ENCODE results near the gene PDGFRB. TPM values are rescaled to one million over a fixed set of nuclear protein-coding genes. Genes with fewer than 3 reads are reported as not detected.

PDGFRB gene
- total and polyA plus RNA-seq, 2 of the 4 experiments (the other 2 are of a cell fraction), result 108 to 124 TPM

DNA sequence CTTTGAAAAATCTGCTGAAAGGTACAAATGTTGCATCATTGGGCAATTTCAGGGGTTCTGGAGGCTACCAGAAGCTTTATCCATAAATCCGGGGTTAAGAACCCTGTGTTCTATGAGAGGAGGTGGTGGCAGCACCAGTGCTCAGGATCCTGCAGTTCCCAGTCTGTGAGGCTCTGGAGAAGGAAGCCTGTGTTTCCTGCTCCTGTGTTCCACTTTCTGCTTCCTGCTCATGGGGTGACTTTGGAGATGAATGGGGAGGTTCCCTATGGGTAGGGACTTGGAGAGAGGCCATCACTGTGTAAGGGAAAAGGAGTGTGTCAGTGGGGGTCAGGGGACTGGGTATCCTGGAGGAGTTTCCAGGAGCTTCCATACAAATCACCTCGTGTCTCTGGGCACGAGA, 13.2 kb upstream of the PDGFRB start:
- H3K4me3 ChIP-seq (ENCODE audit: insufficient read depth, low read depth, low read length), result no peak overlapping the region
- peaks cover 4% of the 10 kb centered on the region; the same call in 1 of the 2 replicates for H3K4me1 ChIP-seq (ENCODE audit: control insufficient read depth, insufficient read depth, low read length)
- peaks cover 4% of the 10 kb centered on the region for H3K9me1 ChIP-seq (ENCODE audit: insufficient read depth, low read length)
- no peak overlapping the region for H4K8ac ChIP-seq (ENCODE audit: low read depth in 2 of 2, low read length in 2 of 2)
- WGBS, 2 experiments (ENCODE audit: extremely low coverage in 2 of 2, insufficient read length in 1 of 2), result no CpG with 5 or more reads among the region's 3 CpGs
- no peak overlapping the region for H2BK120ac ChIP-seq (ENCODE audit: low read depth, low read length)
- BruUV-seq (replicated peaks), result no TSS peak
- peaks cover 24% of the 10 kb centered on the region for H3K27me3 ChIP-seq (ENCODE audit: control insufficient read depth, insufficient read depth, low read length)
- H3K23ac ChIP-seq (ENCODE audit: low read depth, low read length), result no peak overlapping the region
- dilution Hi-C loops (cut with HindIII; ENCODE audit: low sequenced_read_pairs, unreplicated experiment), result no loop called here
- H3K27ac ChIP-seq (ENCODE audit: insufficient read depth, low read length), result no peak overlapping the region
- H3K36me3 ChIP-seq (ENCODE audit: control insufficient read depth, insufficient read depth, low read length), result no peaks in the 10 kb centered on the region
- no peaks in the 10 kb centered on the region for H3K79me1 ChIP-seq (ENCODE audit: low read depth in 1 of 2, low read length in 2 of 2)
- no peak overlapping the region for H2BK5ac ChIP-seq (ENCODE audit: low read depth, low read length, poor library complexity, severe bottlenecking)
- no peaks in the 10 kb centered on the region for H4K20me1 ChIP-seq (ENCODE audit: insufficient read depth, low read length)
- DNase-seq, result no peak
- H3K4ac ChIP-seq (ENCODE audit: low read depth, low read length), result no peak overlapping the region
- H3K9ac ChIP-seq (ENCODE audit: low read depth, low read length), result no peak overlapping the region
- H3K56ac ChIP-seq (ENCODE audit: extremely low read depth, insufficient read depth, low read length), result no peak overlapping the region
- H2BK15ac ChIP-seq (ENCODE audit: low read depth, low read length), result no peak overlapping the region
- H3K4me2 ChIP-seq (ENCODE audit: low read depth, low read length), result no peak overlapping the region
- H4K5ac ChIP-seq (ENCODE audit: low read depth, low read length), result no peak overlapping the region
- peak; percentile 29; the same call in 1 of the 2 replicates for ATAC-seq (ENCODE audit: low read depth)
- CTCF ChIA-PET, result interaction anchor here (1.0 kb wide), 1 partner anchor 38 kb away, joined by 3 read pairs; no protein-coding TSS in a partner anchor
- intact Hi-C loops (cut with micrococcal nuclease), result no loop called here
- H3K9me3 ChIP-seq (ENCODE audit: control insufficient read depth, insufficient read depth, low read length), result no peaks in the 10 kb centered on the region
- H2AK9ac ChIP-seq (replicated peaks; ENCODE audit: low read depth, low read length, poor library complexity), result no peak overlapping the region
- no peak overlapping the region for H2AK5ac ChIP-seq (ENCODE audit: low read depth, low read length)
- in situ Hi-C loops (cut with MboI; ENCODE audit: low sequenced_read_pairs), result no loop called here
- H2AFZ ChIP-seq (replicated peaks; ENCODE audit: low read length, poor library complexity), result no peak overlapping the region
- H4K91ac ChIP-seq (ENCODE audit: insufficient read depth, low read depth, low read length), result no peak overlapping the region
- TF ChIP-seq RFX5 (IDR thresholded peaks at IDR 0.05; ENCODE audit: low read depth, low read length) (no peak), CEBPB (IDR thresholded peaks at IDR 0.05; ENCODE audit: low read depth, low read length) (0 out of 2 replicates have a peak, but pooled peaks have one; percentile 11)
- POLR2A ChIA-PET (ENCODE audit: unreplicated experiment), result no interaction called here
- H3K18ac ChIP-seq (ENCODE audit: low read depth, low read length), result no peak overlapping the region
- H3K14ac ChIP-seq (replicated peaks; ENCODE audit: low read depth, low read length), result no peak overlapping the region
- H2BK20ac ChIP-seq (ENCODE audit: low read depth, low read length), result no peak overlapping the region
